ENCODE measurements around the gene CCDC97.
A peak's percentile ranks its signal among the peaks of the same experiment; 100 is the strongest.

Gene CCDC97

GRCh38 chr19:41303954-41304353 is 6.0 kb upstream of the CCDC97 start:
- Histone ChIP-seq H2AFZ (ENCODE audit: low read depth) (no peak overlapping the region), H3K4me1 (ENCODE audit: low read depth, poor library complexity, severe bottlenecking) (peaks cover 53% of the 10 kb centered on the region), H3K4me3 (IDR thresholded peaks at IDR 0.05; ENCODE audit: insufficient read depth, low read depth, low read length) (no peak overlapping the region), H3K27me3 (ENCODE audit: insufficient read depth, low read depth) (no peaks in the 10 kb centered on the region), H3K36me3 (ENCODE audit: insufficient read depth) (peaks cover 8% of the 10 kb centered on the region; the same call in 1 of the 2 replicates), H4K20me1 (ENCODE audit: insufficient read depth) (no peaks in the 10 kb centered on the region), H3K27ac (no peak overlapping the region), H3K9ac (no peak overlapping the region), H3K79me2 (ENCODE audit: insufficient read depth, low read depth) (peaks cover 5% of the 10 kb centered on the region; the same call in 1 of the 2 replicates), H3K4me2 (no peak overlapping the region)
- TF ChIP-seq CTCF (conservative IDR thresholded peaks at IDR 0.05; ENCODE audit: low read depth, low read length), result no peak

- Histone ChIP-seq H2AFZ (ENCODE audit: low read depth) (no peak overlapping the region), H3K79me2 (ENCODE audit: insufficient read depth, low read depth) (no peaks in the 10 kb centered on the region), H3K9ac (no peak overlapping the region), H4K20me1 (ENCODE audit: insufficient read depth) (no peaks in the 10 kb centered on the region), H3K4me2 (no peak overlapping the region), H3K27me3 (ENCODE audit: insufficient read depth, low read depth) (no peaks in the 10 kb centered on the region), H3K4me3 (IDR thresholded peaks at IDR 0.05; ENCODE audit: insufficient read depth, low read depth, low read length) (no peak overlapping the region), H3K36me3 (ENCODE audit: insufficient read depth) (peaks cover 8% of the 10 kb centered on the region; the same call in 1 of the 2 replicates), H3K4me1 (ENCODE audit: low read depth, poor library complexity, severe bottlenecking) (peaks cover 51% of the 10 kb centered on the region), H3K27ac (peak overlapping the region; percentile 0; the same call in 1 of the 2 replicates)
- no peak for TF ChIP-seq CTCF (conservative IDR thresholded peaks at IDR 0.05; ENCODE audit: low read depth, low read length)
Measured at GRCh38 chr19:41304706-41305483, 5.1 kb upstream of the CCDC97 start.

- Histone ChIP-seq H3K27ac (peak overlapping the region; percentile 95; the same call in 1 of the 2 replicates), H3K79me2 (ENCODE audit: insufficient read depth, low read depth) (peaks cover 6% of the 10 kb centered on the region), H4K20me1 (ENCODE audit: insufficient read depth) (no peaks in the 10 kb centered on the region), H3K4me3 (IDR thresholded peaks at IDR 0.05; ENCODE audit: insufficient read depth, low read depth, low read length) (no peak overlapping the region), H2AFZ (ENCODE audit: low read depth) (no peak overlapping the region), H3K4me1 (ENCODE audit: low read depth, poor library complexity, severe bottlenecking) (peaks cover 48% of the 10 kb centered on the region), H3K27me3 (ENCODE audit: insufficient read depth, low read depth) (no peaks in the 10 kb centered on the region), H3K36me3 (ENCODE audit: insufficient read depth) (peaks cover 8% of the 10 kb centered on the region; the same call in 1 of the 2 replicates), H3K4me2 (no peak overlapping the region; the same call in 1 of the 2 replicates), H3K9ac (peak overlapping the region; percentile 2; the same call in 1 of the 2 replicates)
- TF ChIP-seq CTCF (conservative IDR thresholded peaks at IDR 0.05; ENCODE audit: low read depth, low read length), result no peak
Measured at GRCh38 chr19:41305927-41306793, 3.8 kb upstream of the CCDC97 start.

GRCh38 chr19:41307090-41307875 is 2.7 kb upstream of the CCDC97 start:
- Histone ChIP-seq H3K27ac (peak overlapping the region; percentile 95), H3K4me2 (peak overlapping the region; percentile 79; the same call in 1 of the 2 replicates), H3K4me3 (IDR thresholded peaks at IDR 0.05; ENCODE audit: insufficient read depth, low read depth, low read length) (no peak overlapping the region), H3K4me1 (ENCODE audit: low read depth, poor library complexity, severe bottlenecking) (peaks cover 52% of the 10 kb centered on the region), H2AFZ (ENCODE audit: low read depth) (no peak overlapping the region), H3K79me2 (ENCODE audit: insufficient read depth, low read depth) (peaks cover 18% of the 10 kb centered on the region), H3K36me3 (ENCODE audit: insufficient read depth) (peaks cover 8% of the 10 kb centered on the region; the same call in 1 of the 2 replicates), H4K20me1 (ENCODE audit: insufficient read depth) (no peaks in the 10 kb centered on the region), H3K9ac (peak overlapping the region; percentile 58; the same call in 1 of the 2 replicates), H3K27me3 (ENCODE audit: insufficient read depth, low read depth) (no peaks in the 10 kb centered on the region)
- TF ChIP-seq CTCF (conservative IDR thresholded peaks at IDR 0.05; ENCODE audit: low read depth, low read length), result no peak
